ENCODE data around the gene DOCK3.
"Not testable (repeated sequence)": the region's sequence is repeated elsewhere in the genome, so short reads cannot be mapped to it uniquely, and the experiment has no call there.

DOCK3 gene

GRCh38 chr3:51106242-51106876, 431.6 kb downstream of the DOCK3 start:
- no peak for DNase-seq (ENCODE audit: low spot score)

- no peak for DNase-seq (ENCODE audit: low spot score)
These were observed 435.9 kb downstream of the DOCK3 start for GRCh38 chr3:51110586-51110985.

GRCh38 chr3:51122944-51123343, 448.2 kb downstream of the DOCK3 start:
- DNase-seq (ENCODE audit: low spot score), result no peak

- no peak for DNase-seq (ENCODE audit: low spot score)
These were observed 448.8 kb downstream of the DOCK3 start for GRCh38 chr3:51123531-51123930.

GRCh38 chr3:51131607-51132006, 456.9 kb downstream of the DOCK3 start:
- DNase-seq (ENCODE audit: low spot score), result not testable (repeated sequence)

- no peak for DNase-seq (ENCODE audit: low spot score)
These were observed 463.0 kb downstream of the DOCK3 start for GRCh38 chr3:51137715-51138114.

GRCh38 chr3:51139616-51140015, 464.9 kb downstream of the DOCK3 start:
- DNase-seq (ENCODE audit: low spot score), result no peak

GRCh38 chr3:51141573-51141972, 466.8 kb downstream of the DOCK3 start:
- no peak for DNase-seq (ENCODE audit: low spot score)

- no peak for DNase-seq (ENCODE audit: low spot score)
These were observed 471.3 kb downstream of the DOCK3 start for GRCh38 chr3:51145811-51146585.

- no peak for DNase-seq (ENCODE audit: low spot score)
These were observed 472.1 kb downstream of the DOCK3 start for GRCh38 chr3:51146781-51147180.

GRCh38 chr3:51156147-51156546, 481.4 kb downstream of the DOCK3 start:
- DNase-seq (ENCODE audit: low spot score), result no peak

- DNase-seq (ENCODE audit: low spot score), result no peak
These were observed 488.3 kb downstream of the DOCK3 start for GRCh38 chr3:51163051-51163450.

- DNase-seq (ENCODE audit: low spot score), result no peak
These were observed 499.0 kb downstream of the DOCK3 start for GRCh38 chr3:51173518-51174271.

- DNase-seq (ENCODE audit: low spot score), result no peak
These were observed 502.2 kb downstream of the DOCK3 start for GRCh38 chr3:51176923-51177322.

- not testable (repeated sequence) for DNase-seq (ENCODE audit: low spot score)
These were observed 511.7 kb downstream of the DOCK3 start for GRCh38 chr3:51186446-51186845.

GRCh38 chr3:51190199-51190598, 515.5 kb downstream of the DOCK3 start:
- no peak for DNase-seq (ENCODE audit: low spot score)

GRCh38 chr3:51190827-51191226, 516.1 kb downstream of the DOCK3 start:
- no peak for DNase-seq (ENCODE audit: low spot score)

- DNase-seq (ENCODE audit: low spot score), result no peak
These were observed 517.0 kb downstream of the DOCK3 start for GRCh38 chr3:51191768-51192167.

- DNase-seq (ENCODE audit: low spot score), result no peak
These were observed 523.8 kb downstream of the DOCK3 start for GRCh38 chr3:51198477-51198876.

- not testable (repeated sequence) for DNase-seq (ENCODE audit: low spot score)
These were observed 524.6 kb downstream of the DOCK3 start for GRCh38 chr3:51199296-51199695.

GRCh38 chr3:51216291-51216690, 541.6 kb downstream of the DOCK3 start:
- DNase-seq (ENCODE audit: low spot score), result no peak

- DNase-seq (ENCODE audit: low spot score), result no peak
These were observed 547.2 kb downstream of the DOCK3 start for GRCh38 chr3:51221959-51222358.

GRCh38 chr3:51224283-51224682, 549.6 kb downstream of the DOCK3 start:
- no peak for DNase-seq (ENCODE audit: low spot score)
